Prostate gland (tissue), 2 donors: Measurements from ENCODE around the gene RCAN3. TPM values are rescaled to one million over a fixed set of nuclear protein-coding genes. Genes with fewer than 3 reads are reported as not detected.
"Not testable (repeated sequence)": the region's sequence is repeated elsewhere in the genome, so short reads cannot be mapped to it uniquely, and the experiment has no call there.

Experiments used
- DNase-seq: peaks from one replicate; pipeline ENCODE4 v3.0.0-alpha.2; 2019; ENCODE audit warnings: low spot score
- H3K27ac ChIP-seq, 2 donors: fragments of 200-600 bp; sonication (generic); 2 replicates each; pipeline ENCODE4 v1.5.1; 2017 to 2019
- H3K27me3 ChIP-seq: fragments of 200-600 bp; sonication (generic); replicated peaks from 2 replicates; pipeline ENCODE4 v1.5.1; 2019; ENCODE audit not compliant: insufficient read depth
- H3K36me3 ChIP-seq, 2 donors: fragments of 200-600 bp; sonication (generic); 1 replicate in 1 of 2; 2 replicates in 1 of 2; pipeline versions ENCODE4 v1.5.1 to v1.8.1; 2017 to 2019
- H3K4me1 ChIP-seq: fragments of 200-600 bp; sonication (generic); replicated peaks from 2 replicates; pipeline ENCODE4 v1.5.1; 2019
- H3K4me3 ChIP-seq, 2 donors: fragments of 200-600 bp; sonication (generic); 2 replicates each; pipeline ENCODE4 v1.5.1; 2017 to 2019
- H3K9me3 ChIP-seq: fragments of 200-600 bp; sonication (generic); 2 replicates; pipeline ENCODE4 v1.5.1; 2017
- CTCF ChIP-seq, 4 experiments: fragments of 200-600 bp in 2 of 4; fragments of 450-650 bp in 2 of 4; sonication (generic) in 2 of 4; IDR thresholded peaks; 1 replicate in 3 of 4; 2 replicates in 1 of 4; pipeline ENCODE4 v1.5.1; 2016 to 2019; ENCODE audit warnings: antibody characterized with exemption in 4 of 4, mild to moderate bottlenecking in 2 of 4, moderate library complexity in 2 of 4
- POLR2A ChIP-seq: fragments of 450-650 bp; IDR thresholded peaks from one replicate; pipeline ENCODE4 v1.6.1; 2016; ENCODE audit warnings: antibody characterized with exemption, mild to moderate bottlenecking
- POLR2AphosphoS5 ChIP-seq: sonication (generic); formaldehyde crosslinking; IDR thresholded peaks from one replicate; pipeline ENCODE4 v1.6.1; 2017; ENCODE audit warnings: antibody characterized with exemption
- WGBS: methylation state at CpG from one replicate; pipeline ENCODE4 v1.1.5; 2018; 5-methylcytosine and 5-hydroxymethylcytosine counted together
- intact Hi-C: fragments of 100-400 bp; cut with DNase I; formaldehyde crosslinking; loops from one replicate; pipeline ENCODE4 v1.14.2; 2022
- total RNA-seq, 2 donors: library from RNA; depleted of rRNA; stranded (reverse); fragments of >200 nt; gene quantifications; one replicate each; pipeline ENCODE4 v1.1.0, GENCODE V29; 2016

The RCAN3 gene
- total RNA-seq, 2 donors from 2014 or later, result 50.8 to 238 TPM

- Histone ChIP-seq H3K27ac (no peak overlapping the region), H3K27me3 (no peaks in the 10 kb centered on the region), H3K9me3 (no peaks in the 10 kb centered on the region), H3K4me1 (no peaks in the 10 kb centered on the region), H3K36me3 (no peaks in the 10 kb centered on the region), H3K4me3 (no peak overlapping the region)
- TF ChIP-seq CTCF (IDR thresholded peaks at IDR 0.05) (no peak), POLR2A (no peak), POLR2AphosphoS5 (no peak)
- no peak for DNase-seq
- WGBS, result 95% methylated on average over 4 of the region's 4 CpGs
- intact Hi-C loops, result no loop called here
These were observed 15.3 kb downstream of the RCAN3 start for GRCh38 chr1:24517898-24518297.

GRCh38 chr1:24520282-24520681, 17.6 kb downstream of the RCAN3 start:
- 76% methylated on average over 5 of the region's 5 CpGs for WGBS
- H3K4me1 ChIP-seq, result not testable (repeated sequence)

GRCh38 chr1:24525606-24526005, 23.0 kb downstream of the RCAN3 start:
- intact Hi-C loops, result no loop called here
- Histone ChIP-seq H3K27me3 (no peaks in the 10 kb centered on the region), H3K4me1 (no peaks in the 10 kb centered on the region), H3K27ac (no peak overlapping the region), H3K9me3 (no peaks in the 10 kb centered on the region), H3K36me3 (no peaks in the 10 kb centered on the region), H3K4me3 (no peak overlapping the region)
- no peak for DNase-seq
- TF ChIP-seq POLR2AphosphoS5 (no peak), CTCF (IDR thresholded peaks at IDR 0.05) (no peak), POLR2A (no peak)
- 90% methylated on average over 6 of the region's 6 CpGs for WGBS

More at GRCh38 chr1:24520282-24520681, 17.6 kb downstream of the RCAN3 start:
- H3K36me3 ChIP-seq, DNase-seq, intact Hi-C loops, H3K4me3 ChIP-seq, H3K27ac ChIP-seq, H3K27me3 ChIP-seq, H3K9me3 ChIP-seq: not testable (repeated sequence)

- no peaks in the 10 kb centered on the region for H3K4me1 ChIP-seq
- intact Hi-C loops, result no loop called here
- H3K27ac ChIP-seq, result no peak overlapping the region
- WGBS, result 94% methylated on average over 7 of the region's 7 CpGs
- H3K27me3 ChIP-seq, result no peaks in the 10 kb centered on the region
- H3K9me3 ChIP-seq, result no peaks in the 10 kb centered on the region
- TF ChIP-seq POLR2AphosphoS5 (no peak), CTCF (IDR thresholded peaks at IDR 0.05) (no peak), POLR2A (no peak)
- H3K4me3 ChIP-seq, result no peak overlapping the region
- no peaks in the 10 kb centered on the region for H3K36me3 ChIP-seq
- DNase-seq, result no peak
These were observed 23.4 kb downstream of the RCAN3 start for GRCh38 chr1:24526045-24526444.

- intact Hi-C loops, result no loop called here
- Histone ChIP-seq H3K27ac (no peak overlapping the region), H3K36me3 (no peaks in the 10 kb centered on the region), H3K27me3 (no peaks in the 10 kb centered on the region), H3K9me3 (no peaks in the 10 kb centered on the region), H3K4me3 (no peak overlapping the region), H3K4me1 (no peaks in the 10 kb centered on the region)
- WGBS, result 86% methylated on average over 8 of the region's 8 CpGs
- no peak for DNase-seq
- TF ChIP-seq POLR2A, result no peak
- peak in 2 of 4 experiments; percentile 29 to 44 for TF ChIP-seq CTCF (IDR thresholded peaks at IDR 0.05)
These were observed 24.4 kb downstream of the RCAN3 start for GRCh38 chr1:24526940-24527542.
